OCI-LY7 (cell line): ENCODE measurements around the gene OR2C1. TPM values are rescaled to one million over a fixed set of nuclear protein-coding genes. Genes with fewer than 3 reads are reported as not detected.
A peak's percentile ranks its signal among the peaks of the same experiment; 100 is the strongest.

Experiments used
- BruUV-seq: library from RNA; stranded (reverse); fragments of 400-500 nt; replicated peaks from 2 replicates; lab custom pipeline; 2021; lab: Mats Ljungman, UMichigan
- CTCF ChIA-PET: fragments of 300-600 bp; sonication (Branson Sonifier 250); formaldehyde crosslinking; loops from one replicate; lab custom pipeline; 2022; ENCODE audit warnings: antibody characterized with exemption; ENCODE audit not compliant: unreplicated experiment; lab: Charles Lee
- POLR2A ChIA-PET: fragments of 300-600 bp; sonication (Branson Sonifier 250); formaldehyde crosslinking; loops from one replicate; lab custom pipeline; 2022; ENCODE audit warnings: antibody characterized with exemption; lab: Charles Lee
- DNase-seq: peaks from one replicate; pipeline ENCODE4 v3.0.0-alpha.2; 2015; ENCODE audit warnings: low spot score
- H2AFZ ChIP-seq: fragments of 200-600 bp; sonication (generic), shearing (Covaris generic); 2 replicates; pipeline ENCODE4 v1.6.1; 2014; ENCODE audit warnings: mild to moderate bottlenecking, antibody characterized with exemption, low read length, moderate library complexity
- H3K27ac ChIP-seq: fragments of 200-600 bp; sonication (generic); 2 replicates; pipeline ENCODE4 v1.5.1; 2014; ENCODE audit warnings: mixed run types, low read depth, mild to moderate bottlenecking, moderate library complexity, low read length, inconsistent platforms; ENCODE audit not compliant: poor library complexity, severe bottlenecking
- H3K36me3 ChIP-seq: fragments of 200-600 bp; sonication (generic); 2 replicates; pipeline ENCODE4 v1.6.1; 2014; ENCODE audit warnings: mild to moderate bottlenecking, antibody characterized with exemption, low read length, moderate library complexity, mixed read lengths; ENCODE audit not compliant: insufficient read depth
- H3K4me1 ChIP-seq: fragments of 200-600 bp; sonication (generic); 2 replicates; pipeline ENCODE4 v1.5.1; 2014; ENCODE audit warnings: mild to moderate bottlenecking, low read length; ENCODE audit not compliant: insufficient read depth, poor library complexity, severe bottlenecking
- H3K4me2 ChIP-seq: fragments of 200-600 bp; sonication (generic); 2 replicates; pipeline ENCODE4 v1.6.1; 2014; ENCODE audit warnings: mild to moderate bottlenecking, low read length
- H3K4me3 ChIP-seq: fragments of 200-600 bp; sonication (generic); 2 replicates; pipeline ENCODE4 v1.5.1; 2014; ENCODE audit warnings: mild to moderate bottlenecking, low read depth, low read length; ENCODE audit not compliant: poor library complexity, severe bottlenecking
- H3K79me2 ChIP-seq: fragments of 200-600 bp; sonication (generic); 2 replicates; pipeline ENCODE4 v1.6.1; 2016; ENCODE audit warnings: low read depth, mild to moderate bottlenecking, low read length, moderate library complexity, mixed read lengths; ENCODE audit not compliant: insufficient read depth
- H3K9me2 ChIP-seq: fragments of 200-600 bp; sonication (generic); 2 replicates; pipeline ENCODE4 v1.6.1; 2016; ENCODE audit warnings: mild to moderate bottlenecking, low read length, mixed read lengths; ENCODE audit not compliant: insufficient read depth
- H3K9me3 ChIP-seq: fragments of 200-600 bp; sonication (generic); 2 replicates; pipeline ENCODE4 v1.6.1; 2014; ENCODE audit warnings: mild to moderate bottlenecking, mixed run types, low read length, mixed read lengths
- H4K20me1 ChIP-seq: fragments of 200-600 bp; sonication (generic); 2 replicates; pipeline ENCODE4 v1.6.1; 2014; ENCODE audit warnings: mild to moderate bottlenecking, antibody characterized with exemption, low read length, moderate library complexity, mixed read lengths; ENCODE audit not compliant: insufficient read depth
- EZH2phosphoT487 ChIP-seq: fragments of 200-600 bp; sonication (generic); IDR thresholded peaks from 2 replicates; pipeline ENCODE4 v1.6.1; 2018; ENCODE audit warnings: low read depth, borderline replicate concordance, mild to moderate bottlenecking, mixed run types, antibody characterized with exemption, low read length, moderate library complexity, mixed read lengths
- intact Hi-C: fragments of 100-400 bp; cut with micrococcal nuclease; formaldehyde crosslinking; loops from one replicate; pipeline ENCODE4 v1.10.0; 2022; ENCODE audit not compliant: unreplicated experiment
- total RNA-seq, 2 experiments: library from RNA; depleted of rRNA in 1 of 2; stranded (reverse); fragments of >200 nt in 1 of 2; shearing (Covaris generic) in 1 of 2; gene quantifications; 2 replicates each; pipeline ENCODE4 v1.2.3, GENCODE V29; 2014 to 2022
- TF ChIP-seq, protein P1 (sequence below): fragments of 200-600 bp; sonication (generic); conservative IDR thresholded peaks from 2 replicates; pipeline ENCODE4 v1.5.1; 2014; ENCODE audit warnings: mild to moderate bottlenecking, antibody characterized with exemption, low read length, moderate library complexity, mixed read lengths

OR2C1 gene
- total RNA-seq, 2 experiments from 2014 or later, result 0.09 TPM; not detected in 1

DNA sequence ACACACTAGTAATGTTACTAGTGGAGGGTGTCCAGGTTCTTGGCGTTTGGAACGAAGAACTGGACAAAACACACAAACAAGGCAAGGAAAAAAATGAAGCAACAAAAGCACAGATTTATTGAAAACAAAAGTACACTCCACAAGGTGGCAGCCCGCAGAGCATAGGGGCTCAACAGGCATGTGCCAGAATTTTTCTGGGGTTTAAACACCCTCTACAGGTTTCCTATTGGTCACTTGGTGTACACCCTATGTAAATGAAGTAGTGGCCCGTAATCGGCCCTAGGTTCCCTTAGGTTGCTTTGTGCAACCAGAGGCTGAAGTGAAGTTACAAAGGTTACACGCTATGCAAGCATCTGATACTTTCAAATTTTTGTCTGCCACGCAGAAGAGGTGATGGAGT lies 8.1 kb downstream of the OR2C1 start:
- Histone ChIP-seq H3K9me2 (no peaks in the 10 kb centered on the region), H3K4me1 (peaks cover 14% of the 10 kb centered on the region), H4K20me1 (no peaks in the 10 kb centered on the region), H3K4me2 (peak overlapping the region; percentile 30; the same call in 1 of the 2 replicates), H3K9me3 (no peaks in the 10 kb centered on the region), H3K36me3 (no peaks in the 10 kb centered on the region), H3K79me2 (no peaks in the 10 kb centered on the region), H3K27ac (no peak overlapping the region), H3K4me3 (no peak overlapping the region), H2AFZ (0 out of 2 replicates have a peak overlapping the region, but pooled peaks have one; percentile 27)
- TF ChIP-seq, protein P1, sequence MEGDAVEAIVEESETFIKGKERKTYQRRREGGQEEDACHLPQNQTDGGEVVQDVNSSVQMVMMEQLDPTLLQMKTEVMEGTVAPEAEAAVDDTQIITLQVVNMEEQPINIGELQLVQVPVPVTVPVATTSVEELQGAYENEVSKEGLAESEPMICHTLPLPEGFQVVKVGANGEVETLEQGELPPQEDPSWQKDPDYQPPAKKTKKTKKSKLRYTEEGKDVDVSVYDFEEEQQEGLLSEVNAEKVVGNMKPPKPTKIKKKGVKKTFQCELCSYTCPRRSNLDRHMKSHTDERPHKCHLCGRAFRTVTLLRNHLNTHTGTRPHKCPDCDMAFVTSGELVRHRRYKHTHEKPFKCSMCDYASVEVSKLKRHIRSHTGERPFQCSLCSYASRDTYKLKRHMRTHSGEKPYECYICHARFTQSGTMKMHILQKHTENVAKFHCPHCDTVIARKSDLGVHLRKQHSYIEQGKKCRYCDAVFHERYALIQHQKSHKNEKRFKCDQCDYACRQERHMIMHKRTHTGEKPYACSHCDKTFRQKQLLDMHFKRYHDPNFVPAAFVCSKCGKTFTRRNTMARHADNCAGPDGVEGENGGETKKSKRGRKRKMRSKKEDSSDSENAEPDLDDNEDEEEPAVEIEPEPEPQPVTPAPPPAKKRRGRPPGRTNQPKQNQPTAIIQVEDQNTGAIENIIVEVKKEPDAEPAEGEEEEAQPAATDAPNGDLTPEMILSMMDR, result peak; percentile 66
- TF ChIP-seq EZH2phosphoT487, result no peak
- intact Hi-C loops, result no loop called here
- ChIA-PET CTCF (no interaction called here), POLR2A (interaction anchor here (0.8 kb wide), 1 partner anchor 9 kb away, joined by 3 read pairs; no protein-coding TSS in a partner anchor)
- BruUV-seq, result no TSS peak
- DNase-seq, result peak; percentile 65

DNA sequence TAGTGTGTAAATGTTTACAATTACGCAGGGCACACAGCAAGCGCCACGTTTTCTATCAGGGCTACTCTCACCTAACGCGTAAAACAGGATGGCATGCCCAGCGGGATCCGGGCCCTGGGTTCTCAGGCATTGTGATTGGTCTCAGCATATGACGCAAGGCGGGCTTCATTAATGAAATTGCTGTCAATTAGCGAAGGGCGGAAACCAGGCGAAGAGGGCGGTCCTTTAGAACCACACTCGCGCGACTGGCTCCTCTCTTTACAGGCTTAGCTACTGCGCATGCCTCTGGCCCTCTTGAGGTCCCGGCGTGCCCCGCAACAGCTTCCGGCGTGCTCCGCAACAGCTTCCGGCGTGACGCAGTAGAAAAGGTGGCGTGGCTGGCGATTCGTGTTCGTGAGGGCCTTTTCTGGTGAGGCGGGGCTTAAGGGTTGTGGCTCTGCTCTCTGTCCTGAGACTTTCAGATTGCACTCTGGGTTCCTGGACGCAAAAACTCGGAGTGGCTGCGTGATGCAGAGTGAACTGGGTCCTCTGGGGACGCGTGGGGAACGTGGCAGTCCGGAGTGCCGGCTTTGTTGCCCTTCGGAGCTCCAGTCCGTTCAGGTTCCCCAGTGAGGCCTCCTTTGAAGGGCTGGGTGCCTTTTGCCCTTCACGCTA lies 9.2 kb downstream of the OR2C1 start:
- Histone ChIP-seq H3K4me3 (no peak overlapping the region), H3K36me3 (no peaks in the 10 kb centered on the region), H3K9me3 (no peaks in the 10 kb centered on the region), H2AFZ (peak overlapping the region; percentile 45; the same call in 1 of the 2 replicates), H3K79me2 (no peaks in the 10 kb centered on the region), H3K27ac (no peak overlapping the region), H3K4me1 (peaks cover 14% of the 10 kb centered on the region), H3K9me2 (no peaks in the 10 kb centered on the region), H3K4me2 (no peak overlapping the region), H4K20me1 (no peaks in the 10 kb centered on the region)
- CTCF ChIA-PET, result no interaction called here
- intact Hi-C loops, result loop anchor here (5.0 kb wide), 1 partner anchor 98 kb away; no protein-coding TSS in a partner anchor
- no peak for TF ChIP-seq EZH2phosphoT487
- TF ChIP-seq, protein P1, result no peak
- DNase-seq, result no peak
- no TSS peak for BruUV-seq
- POLR2A ChIA-PET, result no interaction called here

DNA sequence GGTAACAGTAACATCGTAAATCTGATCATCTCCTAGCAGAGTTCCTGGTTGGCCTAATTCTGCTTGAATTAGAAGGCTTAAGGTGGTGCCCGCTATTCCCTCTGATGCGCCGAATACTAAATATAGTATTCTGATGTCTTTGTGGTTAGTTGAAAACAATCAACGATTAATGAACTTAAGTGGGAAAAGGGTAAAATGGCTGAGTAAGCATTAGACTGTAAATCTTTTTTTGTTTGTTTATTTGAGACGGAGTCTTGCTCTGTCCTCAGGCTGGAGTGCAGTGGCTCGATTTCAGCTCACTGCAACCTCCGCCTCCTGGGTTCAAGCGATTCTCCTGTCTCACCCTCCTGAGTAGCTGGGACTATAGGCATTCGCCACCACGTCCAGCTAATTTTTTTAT lies 13.4 kb downstream of the OR2C1 start:
- Histone ChIP-seq H3K9me3 (no peaks in the 10 kb centered on the region), H4K20me1 (no peaks in the 10 kb centered on the region), H3K4me2 (no peak overlapping the region), H3K27ac (no peak overlapping the region), H3K79me2 (no peaks in the 10 kb centered on the region), H3K9me2 (no peaks in the 10 kb centered on the region), H3K4me3 (no peak overlapping the region), H2AFZ (no peak overlapping the region), H3K4me1 (peaks cover under 1% of the 10 kb centered on the region), H3K36me3 (no peaks in the 10 kb centered on the region)
- DNase-seq, result no peak
- CTCF ChIA-PET, result interaction anchor here (0.7 kb wide), 1 partner anchor 42 kb away, joined by 3 read pairs; no protein-coding TSS in a partner anchor
- intact Hi-C loops, result loop anchor here (5.0 kb wide), 1 partner anchor 102 kb away; no protein-coding TSS in a partner anchor
- TF ChIP-seq EZH2phosphoT487, result no peak
- TF ChIP-seq, protein P1, result no peak
- no TSS peak for BruUV-seq
- POLR2A ChIA-PET, result no interaction called here
